Gastroesophageal sphincter (tissue), 4 donors: ENCODE measurements around the gene PNO1. TPM values are rescaled to one million over a fixed set of nuclear protein-coding genes. Genes with fewer than 3 reads are reported as not detected.

Experiments
- ATAC-seq: fragments of 150-250 bp; one replicate; pipeline ENCODE4 v1.9.1; 2016; ENCODE audit warnings: mild to moderate bottlenecking, moderate library complexity
- H3K27ac ChIP-seq, 4 donors: fragments of 200-600 bp; sonication (generic) in 3 of 4; 1 replicate in 3 of 4; 2 replicates in 1 of 4; pipeline ENCODE4 v1.5.1; 2016 to 2019
- H3K27me3 ChIP-seq: fragments of 200-600 bp; sonication (generic); one replicate; pipeline ENCODE4 v1.5.1; 2019
- H3K36me3 ChIP-seq, 2 donors: fragments of 200-600 bp; sonication (generic); one replicate each; pipeline ENCODE4 v1.5.1; 2019; ENCODE audit warnings: control low read depth in 1 of 2
- H3K4me1 ChIP-seq, 3 donors: fragments of 200-600 bp; sonication (generic); 1 replicate in 2 of 3; 2 replicates in 1 of 3; pipeline ENCODE4 v1.5.1; 2016 to 2019; ENCODE audit warnings: control low read depth in 2 of 3
- H3K4me3 ChIP-seq, 2 donors: fragments of 200-600 bp; sonication (generic); one replicate each; pipeline ENCODE4 v1.5.1; 2019; ENCODE audit warnings: mild to moderate bottlenecking in 1 of 2, moderate library complexity in 1 of 2
- H3K9me3 ChIP-seq, 3 donors: fragments of 200-600 bp; sonication (generic); one replicate each; pipeline ENCODE4 v1.5.1; 2017 to 2019; ENCODE audit warnings: control low read depth in 2 of 3
- CTCF ChIP-seq, 4 experiments: fragments of 200-600 bp in 2 of 4; fragments of 450-650 bp in 2 of 4; sonication (generic) in 1 of 4; IDR thresholded peaks; one replicate each; pipeline ENCODE4 v1.5.1; 2017 to 2019; ENCODE audit warnings: antibody characterized with exemption in 4 of 4, mild to moderate bottlenecking in 2 of 4, moderate library complexity in 2 of 4
- EP300 ChIP-seq: sonication (generic); formaldehyde crosslinking; IDR thresholded peaks from one replicate; pipeline ENCODE4 v1.6.1; 2017; ENCODE audit warnings: antibody characterized with exemption, mild to moderate bottlenecking
- POLR2A ChIP-seq, 2 donors: fragments of 450-650 bp; IDR thresholded peaks; one replicate each; pipeline ENCODE4 v1.6.1; 2017; ENCODE audit warnings: antibody characterized with exemption in 2 of 2, mild to moderate bottlenecking in 2 of 2, moderate library complexity in 1 of 2
- POLR2AphosphoS5 ChIP-seq: sonication (generic); formaldehyde crosslinking; IDR thresholded peaks from one replicate; pipeline ENCODE4 v1.6.1; 2017; ENCODE audit warnings: antibody characterized with exemption
- WGBS, 2 donors: methylation state at CpG; one replicate each; pipeline ENCODE4 v1.1.5; 2018; ENCODE audit warnings: low coverage in 1 of 2; 5-methylcytosine and 5-hydroxymethylcytosine counted together
- total RNA-seq, 4 donors: library from RNA; depleted of rRNA; stranded (reverse); fragments of >200 nt; gene quantifications; one replicate each; pipeline ENCODE4 v1.1.0, GENCODE V29; 2016

Gene PNO1
- total RNA-seq, 4 donors from 2014 or later: 11.7 to 25.3 (median 19.3) TPM

GRCh38 chr2:68125821-68126220 lies 31.9 kb upstream of the PNO1 start:
- Histone ChIP-seq H3K9me3 (no peaks in the 10 kb centered on the region), H3K27me3 (no peaks in the 10 kb centered on the region), H3K4me3 (no peak overlapping the region), H3K4me1 (peaks cover 0 to 8% (median 0%) of the 10 kb centered on the region in 3 donors), H3K27ac (no peak overlapping the region), H3K36me3 (peaks cover 0 to 8% of the 10 kb centered on the region in 2 donors)
- WGBS, 2 donors: 87 to 94% methylated on average over 4 to 5 of the region's 5 CpGs
- no peak for TF ChIP-seq EP300
- TF ChIP-seq POLR2A (IDR thresholded peaks at IDR 0.05): no peak
- no peak for TF ChIP-seq CTCF (IDR thresholded peaks at IDR 0.05)
- TF ChIP-seq POLR2AphosphoS5: no peak
- no peak for ATAC-seq

- Histone ChIP-seq H3K27me3 (no peaks in the 10 kb centered on the region), H3K4me3 (no peak overlapping the region), H3K4me1 (peaks cover 0 to 8% (median 0%) of the 10 kb centered on the region in 3 donors), H3K36me3 (peaks cover 0 to 15% of the 10 kb centered on the region in 2 donors), H3K27ac (no peak overlapping the region), H3K9me3 (no peaks in the 10 kb centered on the region)
- ATAC-seq: no peak
- 86 to 92% methylated on average over 1 to 2 of the region's 2 CpGs for WGBS, 2 donors
- TF ChIP-seq POLR2AphosphoS5 (no peak), POLR2A (IDR thresholded peaks at IDR 0.05) (no peak), CTCF (IDR thresholded peaks at IDR 0.05) (no peak), EP300 (no peak)
Observed at GRCh38 chr2:68126561-68126960, 31.1 kb upstream of the PNO1 start.

- Histone ChIP-seq H3K4me3 (no peak overlapping the region), H3K9me3 (no peaks in the 10 kb centered on the region), H3K27me3 (no peaks in the 10 kb centered on the region), H3K36me3 (peaks cover 0 to 24% of the 10 kb centered on the region in 2 donors), H3K4me1 (peaks cover 0 to under 1% (median 0%) of the 10 kb centered on the region in 3 donors), H3K27ac (no peak overlapping the region)
- 71 to 93% methylated on average over 1 to 2 of the region's 2 CpGs for WGBS, 2 donors
- no peak for ATAC-seq
- TF ChIP-seq POLR2A (IDR thresholded peaks at IDR 0.05): no peak
- no peak for TF ChIP-seq POLR2AphosphoS5
- TF ChIP-seq EP300: no peak
- TF ChIP-seq CTCF (IDR thresholded peaks at IDR 0.05): no peak
Observed at GRCh38 chr2:68127358-68128242, 30.1 kb upstream of the PNO1 start.

- TF ChIP-seq POLR2AphosphoS5: no peak
- TF ChIP-seq CTCF (IDR thresholded peaks at IDR 0.05): no peak
- no peak for TF ChIP-seq POLR2A (IDR thresholded peaks at IDR 0.05)
- no peak for TF ChIP-seq EP300
- no peak for ATAC-seq
- H3K27me3 ChIP-seq: no peaks in the 10 kb centered on the region
- 71 to 100% methylated on average over 1 of the region's 1 CpG for WGBS, 2 donors
- H3K9me3 ChIP-seq: no peaks in the 10 kb centered on the region
- H3K27ac ChIP-seq: no peak overlapping the region
- H3K4me3 ChIP-seq: no peak overlapping the region
- peaks cover 0 to 82% of the 10 kb centered on the region in 2 donors for H3K36me3 ChIP-seq
- H3K4me1 ChIP-seq: no peaks in the 10 kb centered on the region
Observed at GRCh38 chr2:68134120-68134519, 23.6 kb upstream of the PNO1 start.

- WGBS, 2 donors: 88 to 100% methylated on average over 1 to 6 of the region's 6 CpGs
- Histone ChIP-seq H3K27me3 (no peaks in the 10 kb centered on the region), H3K4me1 (no peaks in the 10 kb centered on the region), H3K9me3 (no peaks in the 10 kb centered on the region), H3K27ac (no peak overlapping the region), H3K4me3 (no peak overlapping the region), H3K36me3 (peaks cover 0 to 86% of the 10 kb centered on the region in 2 donors)
- no peak for ATAC-seq
- no peak for TF ChIP-seq POLR2A (IDR thresholded peaks at IDR 0.05)
- no peak for TF ChIP-seq CTCF (IDR thresholded peaks at IDR 0.05)
- no peak for TF ChIP-seq POLR2AphosphoS5
- no peak for TF ChIP-seq EP300
Observed at GRCh38 chr2:68134554-68134953, 23.1 kb upstream of the PNO1 start.
